GM18858 (cell line): Measurements from ENCODE around the gene TMEM106C.

Experiments
- ATAC-seq: cut with Tn5 transposase; IDR thresholded peaks from one replicate; pipeline ENCODE4 v1.9.1; 2021; ENCODE audit not compliant: unreplicated experiment

TMEM106C gene

DNA sequence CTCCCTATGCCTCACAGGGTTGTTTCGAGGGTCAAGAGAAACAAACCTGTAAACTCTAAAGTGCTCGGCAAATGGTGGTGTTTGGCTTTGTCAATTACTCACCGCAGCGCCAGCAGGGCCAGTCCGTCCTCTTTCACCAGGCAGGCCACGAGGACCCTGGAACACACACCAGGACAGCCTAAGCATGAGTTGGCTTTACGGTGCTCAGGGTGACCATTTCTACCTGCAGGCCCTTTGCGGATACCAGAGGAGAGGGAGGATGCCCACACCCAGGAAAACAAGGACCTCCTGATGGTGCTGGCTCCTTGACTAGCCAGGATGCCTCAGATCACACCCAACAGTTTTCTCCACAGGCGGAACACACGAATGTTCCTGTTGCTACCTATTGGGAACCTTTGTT is 29.4 kb downstream of the TMEM106C start:
- no peak for ATAC-seq

- no peak for ATAC-seq
Measured at GRCh38 chr12:47993491-47993890, 30.1 kb downstream of the TMEM106C start.

DNA sequence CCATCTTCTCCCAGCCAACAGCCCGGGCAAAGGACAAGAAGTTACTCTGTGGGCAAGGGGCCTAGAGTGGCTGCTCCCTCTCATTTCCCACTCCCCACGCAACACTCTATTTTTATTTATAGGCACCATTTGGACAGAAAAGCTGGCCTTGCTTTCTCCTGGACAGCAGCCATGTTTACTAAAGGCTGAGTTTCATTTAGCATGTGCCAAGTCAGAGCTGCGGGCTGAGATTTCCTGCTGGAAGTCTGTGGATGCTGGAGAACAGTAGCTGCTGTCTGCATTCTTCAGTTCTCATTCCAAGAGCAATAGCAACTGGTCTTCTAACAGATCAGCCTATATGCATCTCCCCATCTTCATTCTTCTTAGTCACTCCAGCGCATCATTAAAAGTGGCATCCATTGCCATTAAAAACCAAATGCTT is 32.6 kb downstream of the TMEM106C start:
- no peak for ATAC-seq

DNA sequence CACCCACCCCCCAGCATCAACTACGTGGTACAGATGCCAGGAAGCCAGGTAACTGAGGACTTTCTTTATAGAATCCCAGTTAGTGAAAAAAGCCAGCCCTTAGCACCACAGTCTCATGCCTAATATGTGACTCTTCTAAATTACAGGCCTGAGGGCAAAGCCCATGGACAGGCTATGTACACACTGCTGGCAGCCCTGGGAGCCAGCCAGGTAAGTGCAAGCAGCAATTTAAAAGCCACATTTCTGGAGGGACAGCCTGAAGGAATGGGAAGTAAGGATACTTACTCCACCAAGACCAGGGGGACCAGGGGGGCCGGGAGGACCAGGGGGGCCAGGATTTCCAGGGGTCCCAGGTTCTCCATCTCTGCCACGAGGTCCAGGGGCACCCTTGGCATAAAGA is 33.9 kb downstream of the TMEM106C start:
- no peak for ATAC-seq

- no peak for ATAC-seq
Measured at GRCh38 chr12:47999816-48000215, 36.4 kb downstream of the TMEM106C start.

- ATAC-seq = no peak
Measured at GRCh38 chr12:48000878-48001504, 37.6 kb downstream of the TMEM106C start.

GRCh38 chr12:48001505-48002413 is 38.4 kb downstream of the TMEM106C start:
- no peak for ATAC-seq

- no peak for ATAC-seq
Measured at GRCh38 chr12:48002414-48002730, 39.0 kb downstream of the TMEM106C start.

DNA sequence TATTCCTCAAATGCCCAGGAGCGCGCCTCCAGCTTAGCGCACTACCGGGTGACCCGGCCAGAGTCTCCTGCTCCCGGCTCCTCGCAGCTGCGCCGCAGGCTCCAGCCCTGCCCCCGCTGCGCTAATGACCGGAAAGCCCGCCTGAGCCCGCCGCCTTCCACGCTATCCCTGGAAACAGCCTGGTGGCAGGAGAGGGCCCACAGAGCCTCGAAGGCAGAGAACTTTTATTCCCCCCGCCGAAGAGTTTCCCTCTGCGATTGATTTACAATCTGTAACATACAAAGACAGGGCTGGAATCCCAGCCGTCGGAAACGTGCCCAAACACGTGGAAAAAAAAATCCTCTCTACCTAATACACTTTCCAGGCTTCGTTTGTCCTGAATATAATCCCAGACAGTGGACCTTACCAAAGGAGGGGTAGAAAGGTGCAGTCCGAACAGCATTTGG is 39.4 kb downstream of the TMEM106C start:
- ATAC-seq = no peak

DNA sequence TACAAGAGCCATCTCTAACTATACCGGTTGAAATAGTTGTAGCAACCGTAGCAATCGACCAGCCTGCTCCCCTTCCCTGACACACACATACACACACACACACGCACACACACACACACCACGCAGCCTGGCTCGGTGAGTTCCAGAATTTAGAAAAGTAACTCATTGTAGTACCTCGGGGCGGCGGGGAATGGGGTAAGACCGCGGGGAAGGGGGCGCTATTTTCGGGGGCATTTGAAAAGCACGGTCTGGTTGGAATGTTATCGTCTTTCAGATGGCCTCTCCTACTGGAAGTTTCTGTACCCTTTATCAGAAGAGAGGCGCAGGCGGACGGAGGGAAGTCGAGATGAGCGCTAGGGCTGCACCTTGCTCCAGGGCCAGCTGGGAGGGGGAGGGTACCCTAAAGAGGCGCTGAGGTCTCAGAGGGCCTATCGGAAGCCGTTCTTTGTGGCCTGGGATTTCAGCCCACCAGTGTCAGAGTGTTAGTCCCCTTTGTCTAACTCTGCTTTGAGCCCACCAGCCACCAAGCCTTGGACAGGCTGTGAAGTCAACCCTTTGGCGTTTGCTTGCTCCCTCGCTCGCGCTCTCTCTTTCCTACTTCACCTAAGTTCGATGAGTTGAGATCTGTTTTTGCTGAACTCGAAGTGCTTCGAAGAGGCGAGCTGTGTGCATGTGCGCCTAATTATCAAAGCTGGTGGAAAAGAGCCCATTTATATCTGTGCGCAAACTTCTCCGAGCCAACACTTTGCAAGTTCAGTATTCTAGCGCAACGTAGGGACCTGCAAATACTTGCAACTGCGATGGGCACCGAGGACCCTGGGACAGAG is 40.0 kb downstream of the TMEM106C start:
- ATAC-seq = no peak

DNA sequence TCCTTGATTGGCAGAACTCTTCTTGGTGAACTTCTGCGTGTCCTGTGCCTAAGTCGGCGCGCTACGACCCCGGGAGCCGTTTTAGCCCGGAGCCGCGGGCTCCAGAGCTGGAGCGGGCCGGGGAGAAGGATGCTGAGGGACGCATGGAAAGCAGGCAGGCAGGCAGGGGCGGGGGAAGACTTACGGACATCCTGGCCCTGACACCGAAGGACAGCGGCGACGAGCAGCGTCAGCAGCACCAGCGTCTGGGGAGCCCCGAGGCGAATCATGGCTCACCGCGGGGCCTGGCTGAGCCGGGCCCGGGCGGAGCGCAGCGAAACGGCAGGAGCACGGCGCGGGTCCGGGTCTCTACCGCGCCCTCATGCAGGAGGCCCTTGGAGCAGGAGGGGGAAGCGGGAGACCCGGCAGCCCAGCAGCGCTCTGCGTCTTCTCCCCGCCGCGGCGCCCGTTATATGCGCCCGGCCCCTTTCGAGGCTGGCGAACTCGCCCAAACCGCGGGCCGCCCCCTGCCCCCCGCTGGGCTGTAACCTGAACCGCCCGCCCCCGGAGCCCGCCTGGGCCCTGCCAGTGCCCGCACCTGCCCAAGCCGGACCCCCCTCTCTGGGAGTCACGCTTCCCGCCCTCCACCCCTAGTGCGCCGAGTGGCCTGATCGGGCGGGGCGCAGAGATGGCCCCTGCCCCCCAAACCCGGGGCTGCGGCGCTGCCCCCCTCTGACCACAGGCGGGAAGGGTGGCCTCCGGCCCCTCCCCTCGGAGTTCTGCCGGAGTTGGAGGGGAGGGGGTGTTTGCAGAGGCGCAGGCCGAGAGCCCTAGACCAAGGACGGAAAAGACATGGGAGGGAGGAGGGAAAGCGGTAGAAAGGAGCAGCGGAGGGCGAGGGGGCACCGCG is 40.9 kb downstream of the TMEM106C start, which contains the start of gene COL2A1:
TSS of gene COL2A1 (minus strand) at position 424 of the 889 bp plus-strand sequence. CDS start at position 269, 155 bp downstream.
- no peak for ATAC-seq

DNA sequence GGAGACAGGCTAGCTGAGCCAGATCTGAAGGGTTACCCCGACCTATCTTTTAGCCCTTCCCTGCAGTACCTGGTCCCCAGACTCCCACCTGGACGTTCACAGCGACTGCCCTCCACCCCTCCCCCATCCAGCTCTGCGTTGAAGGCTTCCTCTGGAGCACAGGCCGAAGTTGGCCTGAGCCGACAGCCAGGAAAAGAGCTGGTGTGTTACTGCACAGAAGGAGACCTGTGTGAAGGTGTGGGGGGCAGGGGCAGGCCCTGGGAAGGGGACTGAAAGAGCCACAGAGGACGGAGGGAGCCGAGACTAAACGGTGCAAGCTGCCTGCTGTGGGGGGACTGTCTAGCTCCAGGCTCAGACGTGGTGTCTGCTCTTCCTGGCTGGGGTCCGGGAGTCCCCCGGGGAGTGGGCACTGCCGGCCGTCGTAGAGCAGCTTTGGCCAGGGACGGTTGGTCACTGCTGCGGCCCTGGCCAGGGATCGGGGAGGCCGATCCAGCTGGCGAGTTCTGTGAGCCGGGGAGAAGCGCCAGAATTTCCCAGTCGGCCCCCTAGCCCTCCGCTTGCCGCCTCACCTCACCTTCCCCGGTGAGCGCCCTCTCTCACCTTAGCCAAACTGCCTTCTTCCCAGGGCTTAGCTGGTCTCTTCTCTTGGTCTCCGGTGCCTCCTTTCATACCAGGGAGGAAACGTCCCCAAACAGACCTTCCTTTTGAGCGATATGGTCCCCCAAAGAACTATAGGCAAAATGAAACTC is 41.8 kb downstream of the TMEM106C start:
- no peak for ATAC-seq

GRCh38 chr12:48005750-48006021 is 42.3 kb downstream of the TMEM106C start:
- no peak for ATAC-seq

DNA sequence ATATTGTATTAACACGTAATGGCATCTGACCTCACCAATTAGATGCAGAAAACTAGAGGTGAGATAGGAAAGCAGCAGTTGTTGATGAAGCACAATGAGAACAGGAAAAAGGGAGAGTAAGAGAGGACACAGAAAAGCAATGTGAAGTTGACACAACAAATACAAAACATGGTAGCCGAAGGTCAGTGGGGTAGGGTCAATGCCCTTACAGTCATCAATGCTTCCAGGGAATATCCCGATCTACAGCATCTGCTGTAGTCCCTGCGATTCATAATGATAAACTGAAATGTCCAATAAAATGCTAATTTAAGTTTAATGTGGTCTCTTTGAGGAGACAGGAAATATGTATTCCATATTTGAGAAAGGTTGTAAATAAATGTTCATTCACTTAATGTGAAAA is 43.8 kb downstream of the TMEM106C start:
- no peak for ATAC-seq

GRCh38 chr12:48008349-48008748 is 45.0 kb downstream of the TMEM106C start:
- ATAC-seq = no peak

DNA sequence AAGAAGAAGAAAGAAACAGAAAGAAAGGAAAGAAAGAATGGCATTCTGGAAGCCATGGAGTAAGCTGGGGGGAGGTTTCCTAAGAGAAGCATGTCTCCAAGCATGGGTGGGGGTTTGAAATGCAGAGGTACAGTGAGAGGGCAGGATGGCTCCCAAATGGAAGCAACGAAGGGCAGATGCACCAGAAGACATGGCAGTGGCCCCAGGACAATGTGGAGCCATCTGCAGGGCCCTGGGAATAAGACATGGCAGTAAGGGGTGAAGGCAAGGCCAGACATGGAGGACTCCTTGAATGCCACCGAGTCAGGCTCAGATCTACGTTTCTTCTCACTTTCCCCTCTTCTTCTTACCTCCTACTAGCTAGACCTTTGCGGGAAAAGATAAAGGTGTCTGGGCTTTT is 45.6 kb downstream of the TMEM106C start:
- ATAC-seq = no peak

DNA sequence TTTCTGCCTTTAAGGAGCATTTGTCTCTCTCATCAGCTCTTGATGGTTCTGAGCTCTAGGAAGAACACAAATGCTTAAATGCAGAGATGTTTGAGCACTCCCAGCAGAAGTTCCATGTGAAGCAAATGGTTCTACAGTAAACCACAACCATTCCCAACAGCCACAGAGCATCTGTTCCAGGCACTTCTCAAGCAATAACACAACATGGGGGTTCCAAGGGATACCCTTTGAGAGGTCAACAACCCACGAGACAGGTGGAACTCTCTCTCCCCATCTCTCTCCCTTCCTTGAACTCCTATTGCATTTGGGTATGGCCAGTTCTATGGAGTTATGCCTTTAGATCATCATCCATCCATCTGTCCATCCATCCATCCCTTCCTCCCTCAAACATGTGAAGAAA is 46.1 kb downstream of the TMEM106C start:
- ATAC-seq = no peak

DNA sequence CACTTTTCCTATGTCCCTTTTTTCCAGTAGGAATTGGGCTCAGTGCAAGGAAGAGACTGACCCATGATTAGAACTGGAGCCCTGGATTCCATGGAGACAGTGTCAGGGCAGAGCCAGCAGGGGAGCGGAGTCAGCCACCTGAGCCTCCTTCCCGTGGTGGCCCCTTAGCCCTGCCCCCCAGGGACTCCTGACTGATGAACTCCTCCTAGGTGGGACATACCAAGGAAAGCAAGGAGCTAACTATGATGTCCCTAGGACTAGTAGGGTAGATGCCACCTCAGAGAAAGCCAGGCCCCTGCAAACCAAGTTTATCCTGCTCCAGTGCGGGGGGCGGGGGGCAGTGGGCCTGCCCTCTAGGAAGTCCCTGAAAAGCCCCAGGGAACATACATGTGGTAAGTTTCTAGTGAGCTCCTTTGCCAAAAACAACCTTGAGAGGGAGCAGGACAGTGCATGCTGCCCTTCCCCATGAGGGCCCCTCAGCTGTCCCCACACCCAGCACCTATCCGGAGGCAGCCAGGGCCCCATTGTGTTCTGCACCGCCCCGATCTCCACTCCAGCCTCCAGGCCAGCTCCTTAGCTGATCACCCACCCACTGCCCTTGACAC is 47.1 kb downstream of the TMEM106C start:
- ATAC-seq = no peak

DNA sequence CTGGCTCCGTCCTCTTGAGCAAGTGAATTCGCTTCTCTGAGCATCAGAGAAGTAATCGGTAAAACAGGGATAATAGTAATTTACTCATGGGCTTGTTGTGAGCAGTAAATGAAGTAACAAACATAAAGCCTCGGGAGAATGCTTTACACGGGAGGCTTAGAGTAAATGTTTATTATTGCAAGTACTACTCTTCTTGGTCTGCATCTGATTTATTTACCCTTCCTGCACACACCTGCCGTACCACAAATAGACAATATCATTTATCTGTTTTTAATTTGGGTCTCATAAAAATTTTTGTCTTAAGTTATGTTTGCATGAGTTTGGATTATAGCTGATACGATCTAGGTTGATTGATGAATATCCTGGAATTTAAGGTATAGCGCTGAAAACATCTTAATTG is 48.7 kb downstream of the TMEM106C start:
- no peak for ATAC-seq

DNA sequence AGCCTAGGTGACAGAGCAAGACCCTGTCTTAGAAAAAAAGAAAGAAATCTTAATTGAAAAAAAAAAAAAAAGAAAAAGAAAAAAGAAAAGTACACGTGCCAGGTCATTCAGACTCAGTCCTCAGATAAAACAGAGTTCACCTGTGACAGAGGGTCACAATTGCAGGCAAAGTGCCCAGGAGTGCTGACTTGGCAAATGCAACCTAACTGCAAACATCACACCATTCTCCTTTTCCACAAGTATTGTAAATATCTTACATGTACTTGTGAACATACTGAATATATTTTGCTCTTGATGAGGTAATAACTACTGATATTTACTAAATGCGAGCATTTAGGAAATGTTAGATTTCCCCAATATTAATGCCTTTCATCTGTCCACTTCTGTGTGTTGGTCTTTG is 49.9 kb downstream of the TMEM106C start:
- no peak for ATAC-seq
